GM18511 (cell line): Measurements from ENCODE around the gene PTPN18.
"Not testable (repeated sequence)": the region's sequence is repeated elsewhere in the genome, so short reads cannot be mapped to it uniquely, and the experiment has no call there.

Experiments used
- ATAC-seq: cut with Tn5 transposase; IDR thresholded peaks from one replicate; pipeline ENCODE4 v1.9.1; 2021; ENCODE audit warnings: mild to moderate bottlenecking, moderate library complexity; ENCODE audit not compliant: unreplicated experiment

Gene PTPN18

GRCh38 chr2:130355578-130356431 is at the start of gene PTPN18:
Gene PTPN18, plus strand, starts transcription at chr2:130356056. Its CDS starts 52 bp downstream, at chr2:130356108.
- ATAC-seq: peak; percentile 86

- no peak for ATAC-seq
Measured at GRCh38 chr2:130307850-130308249, 48.0 kb upstream of the PTPN18 start.

- ATAC-seq: no peak
Measured at GRCh38 chr2:130310881-130311280, 45.0 kb upstream of the PTPN18 start.

GRCh38 chr2:130313812-130314334 is 42.0 kb upstream of the PTPN18 start:
- ATAC-seq: no peak

GRCh38 chr2:130314377-130314776 is 41.5 kb upstream of the PTPN18 start:
- ATAC-seq: no peak

- ATAC-seq: no peak
Measured at GRCh38 chr2:130316596-130316995, 39.3 kb upstream of the PTPN18 start.

- no peak for ATAC-seq
Measured at GRCh38 chr2:130318906-130319305, 37.0 kb upstream of the PTPN18 start.

- no peak for ATAC-seq
Measured at GRCh38 chr2:130319536-130319935, 36.3 kb upstream of the PTPN18 start.

- no peak for ATAC-seq
Measured at GRCh38 chr2:130327703-130328527, 27.9 kb upstream of the PTPN18 start.

- ATAC-seq: no peak
Measured at GRCh38 chr2:130328710-130329109, 27.1 kb upstream of the PTPN18 start.

- peak; percentile 93 for ATAC-seq
Measured at GRCh38 chr2:130332271-130333073, 23.4 kb upstream of the PTPN18 start.

- not testable (repeated sequence) for ATAC-seq
Measured at GRCh38 chr2:130333253-130333652, 22.6 kb upstream of the PTPN18 start.

GRCh38 chr2:130334026-130334425 is 21.8 kb upstream of the PTPN18 start:
- no peak for ATAC-seq

GRCh38 chr2:130335226-130335625 is 20.6 kb upstream of the PTPN18 start:
- no peak for ATAC-seq

- no peak for ATAC-seq
Measured at GRCh38 chr2:130336150-130336876, 19.5 kb upstream of the PTPN18 start.

GRCh38 chr2:130336877-130337734 is 18.8 kb upstream of the PTPN18 start:
- ATAC-seq: no peak

- ATAC-seq: no peak
Measured at GRCh38 chr2:130337735-130338325, 18.0 kb upstream of the PTPN18 start.

- ATAC-seq: no peak
Measured at GRCh38 chr2:130338793-130339345, 17.0 kb upstream of the PTPN18 start.
